Transverse colon (tissue), 4 donors: ENCODE measurements around the gene RAX. TPM values are rescaled to one million over a fixed set of nuclear protein-coding genes. Genes with fewer than 3 reads are reported as not detected.

Experiments used
- DNase-seq: peaks from one replicate; pipeline ENCODE4 v3.0.0-alpha.2; 2019
- H3K27ac ChIP-seq, 4 donors: fragments of 200-600 bp; sonication (generic); 2 replicates each; pipeline ENCODE4 v1.5.1; 2016 to 2018; ENCODE audit warnings: inconsistent platforms in 4 of 4
- H3K27me3 ChIP-seq: fragments of 200-600 bp; sonication (generic); 2 replicates; pipeline ENCODE4 v1.5.1; 2017; ENCODE audit warnings: inconsistent platforms
- H3K36me3 ChIP-seq, 4 donors: fragments of 200-600 bp; sonication (generic); 2 replicates each; pipeline ENCODE4 v1.5.1; 2017 to 2019; ENCODE audit warnings: inconsistent platforms in 4 of 4
- H3K4me1 ChIP-seq, 4 donors: fragments of 200-600 bp; sonication (generic); 2 replicates each; pipeline ENCODE4 v1.5.1; 2017 to 2020; ENCODE audit warnings: inconsistent platforms in 4 of 4
- H3K4me3 ChIP-seq, 4 donors: fragments of 200-600 bp; sonication (generic); 1 replicate in 1 of 4; 2 replicates in 3 of 4; pipeline versions ENCODE4 v1.5.1 to v1.6.1; 2017 to 2019; ENCODE audit warnings: inconsistent platforms in 4 of 4
- H3K9me3 ChIP-seq, 2 donors: fragments of 200-600 bp; sonication (generic); 2 replicates each; pipeline ENCODE4 v1.5.1; 2017 to 2019; ENCODE audit warnings: inconsistent platforms in 2 of 2
- CTCF ChIP-seq, 5 experiments: fragments of 200-600 bp in 3 of 5; fragments of 450-650 bp in 2 of 5; sonication (generic) in 3 of 5; IDR thresholded peaks; 1 replicate in 2 of 5; 2 replicates in 3 of 5; pipeline ENCODE4 v1.5.1; 2016 to 2017; ENCODE audit warnings: antibody characterized with exemption in 5 of 5, inconsistent platforms in 3 of 5, mild to moderate bottlenecking in 2 of 5, moderate library complexity in 1 of 5
- EP300 ChIP-seq: sonication (generic); formaldehyde crosslinking; IDR thresholded peaks from one replicate; pipeline ENCODE4 v1.6.1; 2017; ENCODE audit warnings: antibody characterized with exemption, low read depth
- POLR2A ChIP-seq: fragments of 450-650 bp; IDR thresholded peaks from one replicate; pipeline ENCODE4 v1.6.1; 2016; ENCODE audit warnings: antibody characterized with exemption, mild to moderate bottlenecking, moderate library complexity
- POLR2AphosphoS5 ChIP-seq, 3 donors: sonication (generic); formaldehyde crosslinking; IDR thresholded peaks; one replicate each; pipeline ENCODE4 v1.6.1; 2016; ENCODE audit warnings: antibody characterized with exemption in 3 of 3
- WGBS, 2 donors: methylation state at CpG; one replicate each; pipeline ENCODE4 v1.1.5; 2018; ENCODE audit warnings: low coverage in 1 of 2; 5-methylcytosine and 5-hydroxymethylcytosine counted together
- in situ Hi-C, 4 donors: fragments of 200-750 bp; cut with MboI; loops; one replicate each; pipeline versions ENCODE4 v1.15.0 to v1.15.1; 2017; ENCODE audit warnings: low sequenced_read_pairs in 3 of 4, low pct_ligation_motif_present in 1 of 4, low pct_unique_long_range_greater_than_20kb in 1 of 4
- intact Hi-C: fragments of 100-400 bp; cut with DNase I; formaldehyde crosslinking; loops from one replicate; pipeline ENCODE4 v1.15.1; 2023; ENCODE audit warnings: low total_unique reads
- total RNA-seq, 4 donors: library from RNA; depleted of rRNA; stranded (reverse); fragments of >200 nt; gene quantifications; one replicate each; pipeline ENCODE4 v1.1.0, GENCODE V29; 2016

The RAX gene
- total RNA-seq, 4 donors from 2014 or later, result not detected

- no peak for TF ChIP-seq POLR2A
- TF ChIP-seq CTCF (IDR thresholded peaks at IDR 0.05), result no peak
- TF ChIP-seq POLR2AphosphoS5 (IDR thresholded peaks at IDR 0.05), result no peak
- TF ChIP-seq EP300, result no peak
- Histone ChIP-seq H3K9me3 (no peaks in the 10 kb centered on the region), H3K4me1 (no peaks in the 10 kb centered on the region), H3K4me3 (no peak overlapping the region), H3K27me3 (peaks cover 3% of the 10 kb centered on the region), H3K27ac (no peak overlapping the region), H3K36me3 (no peaks in the 10 kb centered on the region)
- WGBS, 2 donors, result 55 to 67% methylated on average over 4 to 5 of the region's 5 CpGs
- intact Hi-C loops, result no loop called here
- no peak for DNase-seq
- in situ Hi-C loops, result no loop called here
These were observed 42.1 kb downstream of the RAX start for GRCh38 chr18:59231114-59231513.

DNA sequence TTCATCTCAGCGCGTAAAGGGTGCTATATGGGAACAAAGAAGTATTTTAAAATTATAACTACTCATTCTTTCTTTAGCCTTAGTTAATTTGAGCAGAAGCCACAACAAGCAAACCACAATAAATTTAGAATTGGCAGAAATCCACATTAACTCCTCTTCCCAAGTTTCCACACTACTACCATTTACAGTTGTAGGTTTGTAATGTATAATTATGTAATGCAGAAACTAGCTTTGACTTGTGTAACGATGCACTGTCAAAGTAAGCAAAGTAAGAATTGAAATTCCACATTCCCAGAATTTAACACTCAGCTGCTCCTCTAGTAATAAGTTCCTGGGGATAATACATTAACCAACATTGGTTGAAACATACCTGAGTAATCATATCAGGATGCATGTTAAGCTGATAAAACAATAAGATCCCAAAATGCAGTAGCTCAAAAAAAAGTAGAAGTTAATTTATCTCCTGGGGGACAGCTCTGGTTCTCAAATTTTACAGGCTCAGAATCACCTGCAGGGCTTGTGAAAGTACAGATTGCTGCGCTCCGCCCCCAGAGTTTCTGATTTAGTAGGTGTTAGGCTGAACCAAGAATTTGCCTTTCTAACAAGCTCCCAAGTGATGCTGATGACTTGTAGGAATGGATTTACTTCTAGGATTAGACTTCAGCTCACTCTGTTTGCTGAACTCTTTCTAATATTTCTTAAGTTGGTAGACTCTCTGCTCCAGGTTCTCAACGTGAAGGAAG is 43.4 kb downstream of the RAX start:
- Histone ChIP-seq H3K9me3 (no peaks in the 10 kb centered on the region), H3K4me1 (no peaks in the 10 kb centered on the region), H3K4me3 (no peak overlapping the region), H3K36me3 (no peaks in the 10 kb centered on the region), H3K27me3 (peaks cover 6% of the 10 kb centered on the region), H3K27ac (no peak overlapping the region)
- in situ Hi-C loops, result no loop called here
- no peak for DNase-seq
- 67 to 78% methylated on average over 3 to 6 of the region's 6 CpGs for WGBS, 2 donors
- no peak for TF ChIP-seq POLR2A
- no peak for TF ChIP-seq CTCF (IDR thresholded peaks at IDR 0.05)
- TF ChIP-seq EP300, result no peak
- TF ChIP-seq POLR2AphosphoS5 (IDR thresholded peaks at IDR 0.05), result no peak
- intact Hi-C loops, result no loop called here

- WGBS, 2 donors, result 64 to 88% methylated on average over 2 of the region's 2 CpGs
- Histone ChIP-seq H3K27ac (no peak overlapping the region), H3K4me1 (no peaks in the 10 kb centered on the region), H3K9me3 (no peaks in the 10 kb centered on the region), H3K4me3 (no peak overlapping the region), H3K36me3 (no peaks in the 10 kb centered on the region), H3K27me3 (peaks cover 6% of the 10 kb centered on the region)
- no peak for DNase-seq
- in situ Hi-C loops, result no loop called here
- TF ChIP-seq POLR2AphosphoS5 (IDR thresholded peaks at IDR 0.05), result no peak
- TF ChIP-seq EP300, result no peak
- TF ChIP-seq CTCF (IDR thresholded peaks at IDR 0.05), result no peak
- TF ChIP-seq POLR2A, result no peak
- intact Hi-C loops, result no loop called here
These were observed 44.1 kb downstream of the RAX start for GRCh38 chr18:59229191-59229590.

DNA sequence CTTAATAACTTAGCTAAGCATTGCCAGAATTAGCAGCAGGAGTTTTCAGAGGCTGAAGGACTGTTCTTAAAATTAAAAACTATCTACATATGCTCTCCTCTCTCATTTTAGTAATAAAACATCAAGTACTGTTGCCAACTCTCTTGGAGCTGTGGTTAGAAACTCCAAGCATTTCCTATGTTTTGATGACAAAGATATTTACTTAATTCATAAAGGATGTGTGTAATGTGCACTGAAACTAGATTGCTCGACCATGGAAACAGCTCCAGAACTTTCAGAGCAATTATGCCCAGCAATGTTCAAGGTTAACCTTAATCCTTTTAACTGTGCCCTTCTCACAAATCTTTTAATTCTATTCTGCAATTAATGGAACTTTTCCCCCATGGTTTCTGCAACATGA is 44.9 kb downstream of the RAX start:
- Histone ChIP-seq H3K27ac (no peak overlapping the region), H3K9me3 (no peaks in the 10 kb centered on the region), H3K27me3 (peaks cover 8% of the 10 kb centered on the region), H3K4me3 (no peak overlapping the region), H3K36me3 (no peaks in the 10 kb centered on the region), H3K4me1 (no peaks in the 10 kb centered on the region)
- TF ChIP-seq POLR2AphosphoS5 (IDR thresholded peaks at IDR 0.05) (no peak), EP300 (no peak), POLR2A (no peak), CTCF (IDR thresholded peaks at IDR 0.05) (no peak)
- no peak for DNase-seq
- 27 to 29% methylated on average over 1 of the region's 1 CpG for WGBS, 2 donors
- intact Hi-C loops, result no loop called here
- in situ Hi-C loops, result no loop called here
